HepG2 (cell line): ENCODE results near the gene SBNO1. TPM values are rescaled to one million over a fixed set of nuclear protein-coding genes. Genes with fewer than 3 reads are reported as not detected.

Experiments used
- ARNTL ChIP-seq: sonication (generic); formaldehyde crosslinking; IDR thresholded peaks from 2 replicates; pipeline ENCODE4 v1.4.0; 2020; ENCODE audit warnings: mild to moderate bottlenecking, missing genetic modification reagents
- ATF1 ChIP-seq: IDR thresholded peaks from 2 replicates; pipeline ENCODE4 v1.6.1; 2016; ENCODE audit warnings: mild to moderate bottlenecking, control low read depth
- ATRX ChIP-seq: sonication (generic); formaldehyde crosslinking; IDR thresholded peaks from 2 replicates; pipeline ENCODE4 v1.4.0; 2020; ENCODE audit warnings: missing genetic modification reagents, borderline replicate concordance
- FUBP1 ChIP-seq: sonication (generic); formaldehyde crosslinking; IDR thresholded peaks from 2 replicates; pipeline ENCODE4 v1.5.1; 2020; ENCODE audit warnings: missing genetic modification reagents, mild to moderate bottlenecking, borderline replicate concordance
- KAT7 ChIP-seq: IDR thresholded peaks from 2 replicates; pipeline ENCODE4 v1.6.1; 2018; ENCODE audit warnings: borderline replicate concordance, missing compliant biosample characterization
- KLF12 ChIP-seq: sonication (generic); formaldehyde crosslinking; IDR thresholded peaks from 2 replicates; pipeline ENCODE4 v1.4.0; 2020; ENCODE audit warnings: missing genetic modification reagents, borderline replicate concordance
- MZF1 ChIP-seq: sonication (generic); formaldehyde crosslinking; IDR thresholded peaks from 2 replicates; pipeline ENCODE4 v1.8.1; 2023; ENCODE audit warnings: mild to moderate bottlenecking, missing genetic modification reagents, borderline replicate concordance
- PHF8 ChIP-seq: sonication (generic); formaldehyde crosslinking; IDR thresholded peaks from 2 replicates; pipeline ENCODE4 v1.5.0; 2020; ENCODE audit warnings: missing genetic modification reagents
- RCOR2 ChIP-seq: IDR thresholded peaks from 2 replicates; pipeline ENCODE4 v1.6.1; 2016; ENCODE audit warnings: missing biosample characterization, missing genetic modification reagents
- SNAPC2 ChIP-seq: sonication (generic); formaldehyde crosslinking; IDR thresholded peaks from 2 replicates; pipeline ENCODE4 v1.8.1; 2022; ENCODE audit warnings: mild to moderate bottlenecking, missing genetic modification reagents
- SOX5 ChIP-seq: IDR thresholded peaks from 2 replicates; pipeline ENCODE4 v1.6.1; 2016; ENCODE audit warnings: borderline replicate concordance
- TAF15 ChIP-seq: fragments of 200-400 bp; formaldehyde crosslinking; IDR thresholded peaks from one replicate; pipeline ENCODE4 v1.6.1; 2018; ENCODE audit warnings: mild to moderate bottlenecking, low read depth, low read length; ENCODE audit not compliant: poor library complexity, severe bottlenecking
- TFDP1 ChIP-seq: IDR thresholded peaks from 2 replicates; pipeline ENCODE4 v1.6.1; 2016; ENCODE audit warnings: missing compliant biosample characterization, missing genetic modification reagents, borderline replicate concordance
- ZNF354B ChIP-seq: sonication (generic); formaldehyde crosslinking; IDR thresholded peaks from 2 replicates; pipeline ENCODE4 v1.8.0; 2022; ENCODE audit warnings: mild to moderate bottlenecking, missing genetic modification reagents
- ZNF746 ChIP-seq: sonication (generic); formaldehyde crosslinking; IDR thresholded peaks from 2 replicates; pipeline ENCODE4 v1.8.0; 2022; ENCODE audit warnings: mild to moderate bottlenecking, missing genetic modification reagents
- polyA plus RNA-seq, 8 experiments: library from polyadenylated mRNA; depleted of rRNA in 3 of 8; stranded (reverse) in 7 of 8; unstranded in 1 of 8; fragments of >200 nt; fragmentation: Illumina TruSeq in 4 of 8; extraction: Trizol in 4 of 8; gene quantifications; 2 replicates each; pipeline versions ENCODE4 v1.2.1 to v1.2.3, GENCODE V29; 2011 to 2016; ENCODE audit warnings: low read depth in 4 of 8, missing spikeins in 1 of 8, mixed read lengths in 1 of 8; ENCODE audit not compliant: insufficient read depth in 1 of 8
- total RNA-seq, 5 experiments: library from RNA; depleted of rRNA; stranded (reverse); fragments of >200 nt; fragmentation: Illumina TruSeq; extraction: Trizol; gene quantifications; 2 replicates each; pipeline ENCODE4 v1.2.3, GENCODE V29; 2016; ENCODE audit warnings: low read depth in 1 of 5
- TF ChIP-seq, protein P1 (sequence below): sonication (generic); formaldehyde crosslinking; IDR thresholded peaks from 2 replicates; pipeline ENCODE4 v1.5.1; 2020; ENCODE audit warnings: mild to moderate bottlenecking, missing genetic modification reagents, moderate library complexity
- TF ChIP-seq, protein P2 (sequence below): sonication (generic); formaldehyde crosslinking; IDR thresholded peaks from 2 replicates; pipeline ENCODE4 v1.5.0; 2020; ENCODE audit warnings: missing genetic modification reagents
- TF ChIP-seq, protein P3 (sequence below): sonication (generic); formaldehyde crosslinking; IDR thresholded peaks from 2 replicates; pipeline ENCODE4 v1.8.0; 2022; ENCODE audit warnings: mild to moderate bottlenecking, missing genetic modification reagents, borderline replicate concordance

SBNO1 gene
- total and polyA plus RNA-seq, 2 of the 13 experiments (the other 11 are each of a cell fraction or from before 2014, with no cell fraction given): 10.9 to 40.2 TPM

- no peak for TF ChIP-seq FUBP1 (CRISPR knock-in tag)
- peak; percentile 17; the same call in 1 of the 2 replicates for TF ChIP-seq ARNTL (CRISPR knock-in tag)
- TF ChIP-seq, protein P1, sequence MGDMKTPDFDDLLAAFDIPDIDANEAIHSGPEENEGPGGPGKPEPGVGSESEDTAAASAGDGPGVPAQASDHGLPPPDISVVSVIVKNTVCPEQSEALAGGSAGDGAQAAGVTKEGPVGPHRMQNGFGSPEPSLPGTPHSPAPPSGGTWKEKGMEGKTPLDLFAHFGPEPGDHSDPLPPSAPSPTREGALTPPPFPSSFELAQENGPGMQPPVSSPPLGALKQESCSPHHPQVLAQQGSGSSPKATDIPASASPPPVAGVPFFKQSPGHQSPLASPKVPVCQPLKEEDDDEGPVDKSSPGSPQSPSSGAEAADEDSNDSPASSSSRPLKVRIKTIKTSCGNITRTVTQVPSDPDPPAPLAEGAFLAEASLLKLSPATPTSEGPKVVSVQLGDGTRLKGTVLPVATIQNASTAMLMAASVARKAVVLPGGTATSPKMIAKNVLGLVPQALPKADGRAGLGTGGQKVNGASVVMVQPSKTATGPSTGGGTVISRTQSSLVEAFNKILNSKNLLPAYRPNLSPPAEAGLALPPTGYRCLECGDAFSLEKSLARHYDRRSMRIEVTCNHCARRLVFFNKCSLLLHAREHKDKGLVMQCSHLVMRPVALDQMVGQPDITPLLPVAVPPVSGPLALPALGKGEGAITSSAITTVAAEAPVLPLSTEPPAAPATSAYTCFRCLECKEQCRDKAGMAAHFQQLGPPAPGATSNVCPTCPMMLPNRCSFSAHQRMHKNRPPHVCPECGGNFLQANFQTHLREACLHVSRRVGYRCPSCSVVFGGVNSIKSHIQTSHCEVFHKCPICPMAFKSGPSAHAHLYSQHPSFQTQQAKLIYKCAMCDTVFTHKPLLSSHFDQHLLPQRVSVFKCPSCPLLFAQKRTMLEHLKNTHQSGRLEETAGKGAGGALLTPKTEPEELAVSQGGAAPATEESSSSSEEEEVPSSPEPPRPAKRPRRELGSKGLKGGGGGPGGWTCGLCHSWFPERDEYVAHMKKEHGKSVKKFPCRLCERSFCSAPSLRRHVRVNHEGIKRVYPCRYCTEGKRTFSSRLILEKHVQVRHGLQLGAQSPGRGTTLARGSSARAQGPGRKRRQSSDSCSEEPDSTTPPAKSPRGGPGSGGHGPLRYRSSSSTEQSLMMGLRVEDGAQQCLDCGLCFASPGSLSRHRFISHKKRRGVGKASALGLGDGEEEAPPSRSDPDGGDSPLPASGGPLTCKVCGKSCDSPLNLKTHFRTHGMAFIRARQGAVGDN: peak; percentile 48
- TF ChIP-seq KLF12 (CRISPR knock-in tag): no peak
- TF ChIP-seq SOX5 (CRISPR knock-in tag): peak; percentile 45; the same call in 1 of the 2 replicates
- no peak for TF ChIP-seq TAF15
- no peak for TF ChIP-seq ATRX (CRISPR knock-in tag)
- TF ChIP-seq KAT7 (CRISPR knock-in tag): no peak
- TF ChIP-seq ZNF354B: no peak
- TF ChIP-seq, protein P2, sequence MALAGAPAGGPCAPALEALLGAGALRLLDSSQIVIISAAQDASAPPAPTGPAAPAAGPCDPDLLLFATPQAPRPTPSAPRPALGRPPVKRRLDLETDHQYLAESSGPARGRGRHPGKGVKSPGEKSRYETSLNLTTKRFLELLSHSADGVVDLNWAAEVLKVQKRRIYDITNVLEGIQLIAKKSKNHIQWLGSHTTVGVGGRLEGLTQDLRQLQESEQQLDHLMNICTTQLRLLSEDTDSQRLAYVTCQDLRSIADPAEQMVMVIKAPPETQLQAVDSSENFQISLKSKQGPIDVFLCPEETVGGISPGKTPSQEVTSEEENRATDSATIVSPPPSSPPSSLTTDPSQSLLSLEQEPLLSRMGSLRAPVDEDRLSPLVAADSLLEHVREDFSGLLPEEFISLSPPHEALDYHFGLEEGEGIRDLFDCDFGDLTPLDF (CRISPR knock-in tag): no peak
- no peak for TF ChIP-seq RCOR2
- TF ChIP-seq, protein P3, sequence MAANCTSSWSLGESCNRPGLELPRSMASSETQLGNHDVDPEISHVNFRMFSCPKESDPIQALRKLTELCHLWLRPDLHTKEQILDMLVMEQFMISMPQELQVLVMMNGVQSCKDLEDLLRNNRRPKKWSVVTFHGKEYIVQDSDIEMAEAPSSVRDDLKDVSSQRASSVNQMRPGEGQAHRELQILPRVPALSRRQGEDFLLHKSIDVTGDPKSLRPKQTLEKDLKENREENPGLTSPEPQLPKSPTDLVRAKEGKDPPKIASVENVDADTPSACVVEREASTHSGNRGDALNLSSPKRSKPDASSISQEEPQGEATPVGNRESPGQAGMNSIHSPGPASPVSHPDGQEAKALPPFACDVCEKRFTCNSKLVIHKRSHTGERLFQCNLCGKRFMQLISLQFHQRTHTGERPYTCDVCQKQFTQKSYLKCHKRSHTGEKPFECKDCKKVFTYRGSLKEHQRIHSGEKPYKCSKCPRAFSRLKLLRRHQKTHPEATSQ: no peak
- TF ChIP-seq MZF1 (CRISPR knock-in tag): no peak
- no peak for TF ChIP-seq SNAPC2
- peak; percentile 59 for TF ChIP-seq PHF8 (CRISPR knock-in tag)
- TF ChIP-seq ZNF746 (CRISPR knock-in tag): peak; percentile 32; the same call in 1 of the 2 replicates
- no peak for TF ChIP-seq ATF1 (CRISPR knock-in tag)
- 0 out of 2 replicates have a peak, but pooled peaks have one; percentile 8 for TF ChIP-seq TFDP1
These were observed 94.2 kb downstream of the SBNO1 start (continued) for GRCh38 chr12:123270214-123271000.
